ENCODE measurements around the gene GAK.
"Not testable (repeated sequence)": the region's sequence is repeated elsewhere in the genome, so short reads cannot be mapped to it uniquely, and the experiment has no call there.

GAK gene

GRCh38 chr4:931960-932712 lies at the start of gene GAK, which contains the start of gene TMEM175:
GAK (minus strand) TSS chr4:932316; CDS start chr4:932187, 129 bp downstream.
TMEM175 (plus strand) TSS chr4:932460; CDS start chr4:947740, 15,280 bp downstream.
- peak; percentile 76 to 89 for DNase-seq

GRCh38 chr4:978957-979701 lies 47.0 kb upstream of the GAK start:
- DNase-seq = peak; percentile 49 to 63

GRCh38 chr4:976016-976415 lies 43.9 kb upstream of the GAK start:
- DNase-seq = not testable (repeated sequence)

- no peak for DNase-seq
These were observed 42.6 kb upstream of the GAK start for GRCh38 chr4:974668-975067.

GRCh38 chr4:973431-974397 lies 41.6 kb upstream of the GAK start, which contains the start of gene DGKQ:
DGKQ (minus strand) TSS chr4:973569; CDS start chr4:973482, 87 bp downstream.
- DNase-seq = peak; percentile 40 to 53

- DNase-seq = no peak
These were observed 40.7 kb upstream of the GAK start for GRCh38 chr4:972651-973424.

GRCh38 chr4:971666-972500 lies 39.8 kb upstream of the GAK start:
- DNase-seq = no peak

- no peak for DNase-seq
These were observed 38.9 kb upstream of the GAK start for GRCh38 chr4:970854-971520.

- no peak for DNase-seq
These were observed 38.1 kb upstream of the GAK start for GRCh38 chr4:970046-970745.

- DNase-seq = no peak
These were observed 36.7 kb upstream of the GAK start for GRCh38 chr4:968621-969394.

GRCh38 chr4:968221-968620 lies 36.1 kb upstream of the GAK start:
- DNase-seq = no peak

GRCh38 chr4:967113-968104 lies 35.3 kb upstream of the GAK start:
- DNase-seq = no peak

- no peak for DNase-seq
These were observed 34.4 kb upstream of the GAK start for GRCh38 chr4:966266-967112.

GRCh38 chr4:965766-966134 lies 33.6 kb upstream of the GAK start:
- no peak for DNase-seq

GRCh38 chr4:965048-965765 lies 33.1 kb upstream of the GAK start:
- no peak for DNase-seq
